GM12878 (cell line): ENCODE results near the gene ARCN1. TPM values are rescaled to one million over a fixed set of nuclear protein-coding genes. Genes with fewer than 3 reads are reported as not detected.

Experiments
- ATAC-seq: fragments of 200-7000 bp; cut with Tn5 transposase; 3 replicates; pipeline ENCODE4 v1.9.1; 2020; ENCODE audit warnings: mild to moderate bottlenecking, moderate library complexity
- BruUV-seq: library from RNA; stranded (reverse); fragments of 400-500 nt; replicated peaks from 2 replicates; lab custom pipeline; 2021; lab: Mats Ljungman, UMichigan
- CTCF ChIA-PET: fragments of 300-600 bp; sonication (Branson Sonifier 250); formaldehyde crosslinking; extraction: SDS; loops from one replicate; lab custom pipeline; 2021; ENCODE audit warnings: inconsistent platforms; lab: Yijun Ruan, JAX
- POLR2A ChIA-PET: fragments of 350-600 bp; formaldehyde crosslinking; extraction: SDS; loops from one replicate; lab custom pipeline; 2021; ENCODE audit warnings: inconsistent platforms; lab: Charles Lee
- RAD21 ChIA-PET: fragments of 300-600 bp; sonication (Branson Sonifier 250); formaldehyde crosslinking; loops from one replicate; lab custom pipeline; 2023; ENCODE audit warnings: antibody characterized with exemption; ENCODE audit not compliant: unreplicated experiment; lab: Charles Lee
- SMC1A ChIA-PET: fragments of 300-600 bp; sonication (Branson Sonifier 250); formaldehyde crosslinking; loops from one replicate; lab custom pipeline; 2023; ENCODE audit not compliant: unreplicated experiment, uncharacterized antibody; lab: Charles Lee
- DNase-seq: peaks from one replicate; pipeline ENCODE4 v3.0.0-alpha.2; 2011; ENCODE audit warnings: low read depth, low spot score
- FAIRE-seq: peaks from 3 replicates; lab custom pipeline; 2011; peaks lifted over from hg19 to GRCh38; lab: Jason Lieb, UNC
- H2AFZ ChIP-seq: 2 replicates; pipeline ENCODE4 v1.6.0; 2011; ENCODE audit warnings: low read depth, low read length, control low read depth; ENCODE audit not compliant: control insufficient read depth
- H3K27ac ChIP-seq: 2 replicates; pipeline ENCODE4 v1.5.1; 2011; ENCODE audit warnings: control low read depth; ENCODE audit not compliant: control insufficient read depth, insufficient read depth
- H3K27me3 ChIP-seq, 2 experiments: replicated peaks in 1 of 2; 2 replicates each; pipeline versions ENCODE4 v1.6.0 to v1.6.1; 2011; ENCODE audit warnings: low read length in 1 of 2; ENCODE audit not compliant: control insufficient read depth in 2 of 2, insufficient read depth in 2 of 2
- H3K36me3 ChIP-seq, 2 experiments: 2 replicates each; pipeline ENCODE4 v1.5.1; 2011; ENCODE audit warnings: low read length in 1 of 2; ENCODE audit not compliant: control insufficient read depth in 2 of 2, insufficient read depth in 2 of 2
- H3K4me1 ChIP-seq: 2 replicates; pipeline ENCODE4 v1.6.1; 2011; ENCODE audit warnings: mild to moderate bottlenecking, low read length, moderate library complexity, mixed read lengths; ENCODE audit not compliant: control insufficient read depth, insufficient read depth
- H3K4me2 ChIP-seq: 2 replicates; pipeline ENCODE4 v1.6.0; 2011; ENCODE audit warnings: control low read depth; ENCODE audit not compliant: control insufficient read depth, insufficient read depth
- H3K4me3 ChIP-seq: fragments of 200-600 bp; sonication (generic); 2 replicates; pipeline ENCODE4 v1.5.1; 2016
- H3K79me2 ChIP-seq: 2 replicates; pipeline ENCODE4 v1.6.0; 2011; ENCODE audit warnings: low read length; ENCODE audit not compliant: control insufficient read depth, insufficient read depth
- H3K9ac ChIP-seq: 2 replicates; pipeline ENCODE4 v1.8.0; 2011; ENCODE audit warnings: low read length, control low read depth, mixed read lengths; ENCODE audit not compliant: control insufficient read depth, insufficient read depth
- H3K9me3 ChIP-seq: replicated peaks from 3 replicates; pipeline ENCODE4 v1.5.1; 2011; ENCODE audit warnings: mild to moderate bottlenecking, low read length; ENCODE audit not compliant: control insufficient read depth, insufficient read depth
- H4K20me1 ChIP-seq: 2 replicates; pipeline ENCODE4 v1.6.0; 2011; ENCODE audit not compliant: control insufficient read depth, insufficient read depth
- E2F8 ChIP-seq: fragments of 450-650 bp; IDR thresholded peaks from 2 replicates; pipeline ENCODE4 v1.6.1; 2018; ENCODE audit warnings: mild to moderate bottlenecking, low read depth, moderate library complexity; ENCODE audit not compliant: partially characterized antibody
- EP300 ChIP-seq, 2 experiments: fragments of 150-350 bp in 1 of 2; IDR thresholded peaks; 2 replicates each; pipeline ENCODE4 v1.6.1; 2011 to 2012; ENCODE audit warnings: low read depth in 2 of 2, low read length in 2 of 2, borderline replicate concordance in 1 of 2, improper control_type of control experiment in 1 of 2, inconsistent platforms in 1 of 2; ENCODE audit not compliant: control insufficient read depth in 1 of 2
- MAX ChIP-seq: IDR thresholded peaks from 2 replicates; pipeline ENCODE4 v1.6.1; 2012; ENCODE audit warnings: low read depth, low read length, improper control_type of control experiment
- MYB ChIP-seq: fragments of 150-350 bp; IDR thresholded peaks from 2 replicates; pipeline ENCODE4 v1.6.1; 2014; ENCODE audit warnings: mild to moderate bottlenecking, low read depth, low read length, borderline replicate concordance
- NR2C1 ChIP-seq: fragments of 450-650 bp; IDR thresholded peaks from 2 replicates; pipeline ENCODE4 v1.6.1; 2017; ENCODE audit warnings: antibody characterized with exemption, mild to moderate bottlenecking, moderate library complexity
- SMARCA5 ChIP-seq: fragments of 450-650 bp; IDR thresholded peaks from 2 replicates; pipeline ENCODE4 v1.6.1; 2017; ENCODE audit warnings: mild to moderate bottlenecking
- SREBF1 ChIP-seq: IDR thresholded peaks from 2 replicates; pipeline ENCODE4 v1.6.1; 2012; ENCODE audit warnings: mild to moderate bottlenecking, low read length
- ZNF622 ChIP-seq: fragments of 450-650 bp; IDR thresholded peaks from 2 replicates; pipeline ENCODE4 v1.6.1; 2017; ENCODE audit warnings: mild to moderate bottlenecking, inconsistent platforms
- WGBS: methylation state at CpG from one replicate; pipeline ENCODE4 v1.1.6; 2016; ENCODE audit warnings: low lambda C conversion rate; ENCODE audit not compliant: insufficient replicate concordance, insufficient coverage; ENCODE audit errors: missing lambda C conversion rate; 5-methylcytosine and 5-hydroxymethylcytosine counted together
- in situ Hi-C: fragments of 300-500 bp; cut with MboI; formaldehyde crosslinking; loops from 9 replicates; pipeline ENCODE4 v1.14.3; 2018; ENCODE audit warnings: mixed read lengths
- intact Hi-C: fragments of 100-400 bp; cut with micrococcal nuclease; formaldehyde crosslinking; loops from one replicate; pipeline ENCODE4 v1.14.2; 2022; ENCODE audit not compliant: unreplicated experiment
- polyA plus RNA-seq, 11 experiments: library from polyadenylated mRNA; depleted of rRNA in 4 of 11; unstranded in 6 of 11; stranded (reverse) in 5 of 11; fragments of >200 nt; fragmentation: Nextera tagmentation in 4 of 11; fragmentation: Illumina TruSeq in 1 of 11; extraction: Ambion mirVana in 4 of 11; extraction: Trizol in 1 of 11; gene quantifications; 1 replicate in 1 of 11; 2 replicates in 10 of 11; pipeline versions ENCODE4 v1.2.1 to v1.2.3, GENCODE V29; 2011 to 2016; ENCODE audit warnings: inconsistent platforms in 2 of 11, missing spikeins in 2 of 11, low read depth in 1 of 11
- total RNA-seq, 4 experiments: library from RNA; depleted of rRNA in 3 of 4; stranded (reverse); fragments of >200 nt in 3 of 4; fragmentation: Illumina TruSeq in 1 of 4; extraction: Trizol in 1 of 4; gene quantifications; 2 replicates each; pipeline versions ENCODE4 v1.2.1 to v1.2.3, GENCODE V29; 2013 to 2021
- TF ChIP-seq, protein P1 (sequence below): IDR thresholded peaks from 2 replicates; pipeline ENCODE4 v1.6.1; 2011; ENCODE audit warnings: low read depth, mild to moderate bottlenecking, low read length, moderate library complexity, borderline replicate concordance; ENCODE audit errors: extremely low read depth
- TF ChIP-seq, protein P2 (sequence below): fragments of 450-650 bp; IDR thresholded peaks from 2 replicates; pipeline ENCODE4 v1.6.1; 2018; ENCODE audit warnings: borderline replicate concordance, mild to moderate bottlenecking; ENCODE audit not compliant: partially characterized antibody
- TF ChIP-seq, protein P3 (sequence below): IDR thresholded peaks from 2 replicates; pipeline ENCODE4 v1.6.1; 2011; ENCODE audit warnings: borderline replicate concordance, low read depth, mild to moderate bottlenecking, moderate library complexity, low read length; ENCODE audit not compliant: insufficient read depth, poor library complexity, severe bottlenecking

The ARCN1 gene
- total and polyA plus RNA-seq, 10 of the 15 experiments (the other 5 are each of a cell fraction or from before 2014, with no cell fraction given): 33.3 to 172 (median 106) TPM

GRCh38 chr11:118614511-118614910 lies 42.3 kb downstream of the ARCN1 start:
- Histone ChIP-seq H3K4me1 (0 out of 2 replicates have a peak, but pooled peaks cover 5% of the 10 kb centered on the region), H3K9ac (no peak overlapping the region), H4K20me1 (no peaks in the 10 kb centered on the region), H3K79me2 (no peaks in the 10 kb centered on the region), H3K27me3 (peaks cover 14 to 20% of the 10 kb centered on the region in 2 experiments; a peak in 3 of 4 replicates), H3K27ac (no peak overlapping the region), H3K9me3 (no peaks in the 10 kb centered on the region), H3K4me2 (no peak overlapping the region), H3K36me3 (no peaks in the 10 kb centered on the region), H2AFZ (no peak overlapping the region), H3K4me3 (no peak overlapping the region)
- WGBS: 25% methylated on average over 7 of the region's 7 CpGs
- intact Hi-C loops: no loop called here
- DNase-seq (no peak), ATAC-seq (no peak), FAIRE-seq (no peak)
- POLR2A ChIA-PET: no interaction called here
- TF ChIP-seq NR2C1 (no peak), MYB (no peak), EP300 (IDR thresholded peaks at IDR 0.05; ENCODE audit: borderline replicate concordance in 1 of 2, control insufficient read depth in 1 of 2, low read depth in 2 of 2, low read length in 2 of 2) (no peak), ZNF622 (no peak), SREBF1 (no peak), MAX (no peak), E2F8 (no peak), SMARCA5 (no peak)
- TF ChIP-seq, protein P1, sequence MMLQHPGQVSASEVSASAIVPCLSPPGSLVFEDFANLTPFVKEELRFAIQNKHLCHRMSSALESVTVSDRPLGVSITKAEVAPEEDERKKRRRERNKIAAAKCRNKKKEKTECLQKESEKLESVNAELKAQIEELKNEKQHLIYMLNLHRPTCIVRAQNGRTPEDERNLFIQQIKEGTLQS: no peak
- TF ChIP-seq, protein P2, sequence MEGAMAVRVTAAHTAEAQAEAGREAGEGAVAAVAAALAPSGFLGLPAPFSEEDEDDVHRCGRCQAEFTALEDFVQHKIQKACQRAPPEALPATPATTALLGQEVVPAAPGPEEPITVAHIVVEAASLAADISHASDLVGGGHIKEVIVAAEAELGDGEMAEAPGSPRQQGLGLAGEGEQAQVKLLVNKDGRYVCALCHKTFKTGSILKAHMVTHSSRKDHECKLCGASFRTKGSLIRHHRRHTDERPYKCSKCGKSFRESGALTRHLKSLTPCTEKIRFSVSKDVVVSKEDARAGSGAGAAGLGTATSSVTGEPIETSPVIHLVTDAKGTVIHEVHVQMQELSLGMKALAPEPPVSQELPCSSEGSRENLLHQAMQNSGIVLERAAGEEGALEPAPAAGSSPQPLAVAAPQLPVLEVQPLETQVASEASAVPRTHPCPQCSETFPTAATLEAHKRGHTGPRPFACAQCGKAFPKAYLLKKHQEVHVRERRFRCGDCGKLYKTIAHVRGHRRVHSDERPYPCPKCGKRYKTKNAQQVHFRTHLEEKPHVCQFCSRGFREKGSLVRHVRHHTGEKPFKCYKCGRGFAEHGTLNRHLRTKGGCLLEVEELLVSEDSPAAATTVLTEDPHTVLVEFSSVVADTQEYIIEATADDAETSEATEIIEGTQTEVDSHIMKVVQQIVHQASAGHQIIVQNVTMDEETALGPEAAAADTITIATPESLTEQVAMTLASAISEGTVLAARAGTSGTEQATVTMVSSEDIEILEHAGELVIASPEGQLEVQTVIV: no peak
- TF ChIP-seq, protein P3, sequence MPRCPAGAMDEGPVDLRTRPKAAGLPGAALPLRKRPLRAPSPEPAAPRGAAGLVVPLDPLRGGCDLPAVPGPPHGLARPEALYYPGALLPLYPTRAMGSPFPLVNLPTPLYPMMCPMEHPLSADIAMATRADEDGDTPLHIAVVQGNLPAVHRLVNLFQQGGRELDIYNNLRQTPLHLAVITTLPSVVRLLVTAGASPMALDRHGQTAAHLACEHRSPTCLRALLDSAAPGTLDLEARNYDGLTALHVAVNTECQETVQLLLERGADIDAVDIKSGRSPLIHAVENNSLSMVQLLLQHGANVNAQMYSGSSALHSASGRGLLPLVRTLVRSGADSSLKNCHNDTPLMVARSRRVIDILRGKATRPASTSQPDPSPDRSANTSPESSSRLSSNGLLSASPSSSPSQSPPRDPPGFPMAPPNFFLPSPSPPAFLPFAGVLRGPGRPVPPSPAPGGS: no peak
- in situ Hi-C loops: no loop called here
- RAD21 ChIA-PET: no interaction called here
- no TSS peak for BruUV-seq
- SMC1A ChIA-PET: no interaction called here
- CTCF ChIA-PET: interaction anchor here (0.9 kb wide), 2 partner anchors 20 to 89 kb away, joined by 3 read pairs; no protein-coding TSS in a partner anchor
